Esophagus squamous epithelium (tissue), 5 donors: ENCODE data around the gene LIM2. TPM values are rescaled to one million over a fixed set of nuclear protein-coding genes. Genes with fewer than 3 reads are reported as not detected.

Source experiments
- DNase-seq: peaks from one replicate; lab custom pipeline; 2025; lab: John Stamatoyannopoulos, UW
- H3K27ac ChIP-seq, 4 donors: fragments of 200-600 bp; sonication (generic); one replicate each; pipeline ENCODE4 v1.5.1; 2016 to 2019; ENCODE audit warnings: mild to moderate bottlenecking in 1 of 4
- H3K27me3 ChIP-seq, 4 donors: fragments of 200-600 bp; sonication (generic); 1 replicate in 3 of 4; 2 replicates in 1 of 4; pipeline versions ENCODE4 v1.5.1 to v1.6.0; 2017 to 2021; ENCODE audit warnings: antibody characterized with exemption in 1 of 4
- H3K36me3 ChIP-seq, 3 donors: fragments of 200-600 bp; sonication (generic); one replicate each; pipeline ENCODE4 v1.5.1; 2016 to 2019
- H3K4me1 ChIP-seq, 3 donors: fragments of 200-600 bp; sonication (generic); one replicate each; pipeline ENCODE4 v1.5.1; 2017 to 2019
- H3K4me3 ChIP-seq, 4 donors: fragments of 200-600 bp; sonication (generic); 1 replicate in 3 of 4; 2 replicates in 1 of 4; pipeline ENCODE4 v1.5.1; 2016 to 2019; ENCODE audit warnings: mild to moderate bottlenecking in 2 of 4, moderate library complexity in 1 of 4
- H3K9me3 ChIP-seq, 3 donors: fragments of 200-600 bp; sonication (generic); one replicate each; pipeline ENCODE4 v1.5.1; 2016 to 2019
- CTCF ChIP-seq, 6 experiments: fragments of 450-650 bp in 4 of 6; fragments of 200-600 bp in 2 of 6; sonication (generic) in 2 of 6; IDR thresholded peaks; one replicate each; pipeline ENCODE4 v1.5.1; 2016 to 2019; ENCODE audit warnings: antibody characterized with exemption in 6 of 6, mild to moderate bottlenecking in 4 of 6, moderate library complexity in 4 of 6
- POLR2A ChIP-seq, 4 donors: fragments of 450-650 bp; IDR thresholded peaks; one replicate each; pipeline ENCODE4 v1.6.1; 2017; ENCODE audit warnings: antibody characterized with exemption in 4 of 4, mild to moderate bottlenecking in 4 of 4, moderate library complexity in 3 of 4
- WGBS, 2 donors: methylation state at CpG; one replicate each; pipeline ENCODE4 v1.1.5; 2018; 5-methylcytosine and 5-hydroxymethylcytosine counted together
- intact Hi-C: fragments of 100-400 bp; cut with DNase I; formaldehyde crosslinking; loops from one replicate; pipeline ENCODE4 v1.15.0; 2022
- total RNA-seq, 4 donors: library from RNA; depleted of rRNA; stranded (reverse); fragments of >200 nt; gene quantifications; one replicate each; pipeline ENCODE4 v1.1.0, GENCODE V29; 2016
- donor health status: DM: yes; HTN: yes; CAD: no.

LIM2 gene
- not detected for total RNA-seq

- TF ChIP-seq POLR2A (IDR thresholded peaks at IDR 0.05) (no peak), CTCF (IDR thresholded peaks at IDR 0.05) (no peak)
- WGBS, 2 donors: 55 to 89% methylated on average over 5 to 6 of the region's 15 CpGs
- H3K27ac ChIP-seq: no peak within 1 kb of the TSS
- DNase-seq: no peak
- H3K9me3 ChIP-seq: no peaks in the 10 kb centered on the region
- H3K4me3 ChIP-seq: no peak within 1 kb of the TSS
- intact Hi-C loops: no loop called here
- H3K27me3 ChIP-seq: no peaks in the 10 kb centered on the region
- no peaks in the 10 kb centered on the region for H3K36me3 ChIP-seq
- peaks cover 0 to 9% (median 0%) of the 10 kb centered on the region in 3 donors for H3K4me1 ChIP-seq
These were observed at the start of gene LIM2 for GRCh38 chr19:51387924-51388389. TSS of gene LIM2 (minus strand) at chr19:51387974. CDS start at chr19:51387443, 531 bp downstream.

- H3K27ac ChIP-seq: no peak overlapping the region
- peaks cover 0 to 40% (median 0%) of the 10 kb centered on the region in 4 donors for H3K27me3 ChIP-seq
- no peak for DNase-seq
- H3K9me3 ChIP-seq: no peaks in the 10 kb centered on the region
- intact Hi-C loops: loop anchor here (10.0 kb wide), 1 partner anchor 100 kb away; no protein-coding TSS in a partner anchor
- H3K36me3 ChIP-seq: no peaks in the 10 kb centered on the region
- WGBS, 2 donors: 60 to 64% methylated on average over 1 of the region's 1 CpG
- TF ChIP-seq POLR2A (IDR thresholded peaks at IDR 0.05) (no peak), CTCF (IDR thresholded peaks at IDR 0.05) (no peak)
- H3K4me3 ChIP-seq: no peak overlapping the region
- no peaks in the 10 kb centered on the region for H3K4me1 ChIP-seq
These were observed 46.7 kb upstream of the LIM2 start for GRCh38 chr19:51434456-51434855.

- H3K27me3 ChIP-seq: peaks cover 0 to 28% (median 0%) of the 10 kb centered on the region in 4 donors
- 43 to 55% methylated on average over 4 of the region's 4 CpGs for WGBS, 2 donors
- no peak overlapping the region for H3K27ac ChIP-seq
- no peaks in the 10 kb centered on the region for H3K4me1 ChIP-seq
- no peaks in the 10 kb centered on the region for H3K9me3 ChIP-seq
- H3K36me3 ChIP-seq: no peaks in the 10 kb centered on the region
- no peak for TF ChIP-seq POLR2A (IDR thresholded peaks at IDR 0.05)
- TF ChIP-seq CTCF (IDR thresholded peaks at IDR 0.05): no peak
- no peak for DNase-seq
- H3K4me3 ChIP-seq: no peak overlapping the region
- intact Hi-C loops: loop anchor here (10.0 kb wide), 1 partner anchor 98 kb away; no protein-coding TSS in a partner anchor
These were observed 45.3 kb upstream of the LIM2 start for GRCh38 chr19:51433043-51433442.

GRCh38 chr19:51431124-51431523, 43.4 kb upstream of the LIM2 start:
- intact Hi-C loops: loop anchor here (10.0 kb wide), 1 partner anchor 96 kb away; no protein-coding TSS in a partner anchor
- peak overlapping the region in 1 of 4 donors; percentile 39 for H3K27ac ChIP-seq
- H3K9me3 ChIP-seq: no peaks in the 10 kb centered on the region
- no peak overlapping the region for H3K4me3 ChIP-seq
- H3K27me3 ChIP-seq: peaks cover 0 to 16% (median 0%) of the 10 kb centered on the region in 4 donors
- WGBS, 2 donors: 47 to 52% methylated on average over 3 of the region's 3 CpGs
- TF ChIP-seq CTCF (IDR thresholded peaks at IDR 0.05) (no peak), POLR2A (IDR thresholded peaks at IDR 0.05) (no peak)
- no peaks in the 10 kb centered on the region for H3K36me3 ChIP-seq
- no peaks in the 10 kb centered on the region for H3K4me1 ChIP-seq
- no peak for DNase-seq

GRCh38 chr19:51430221-51430620, 42.4 kb upstream of the LIM2 start:
- Histone ChIP-seq H3K4me3 (no peak overlapping the region), H3K27ac (no peak overlapping the region), H3K9me3 (no peaks in the 10 kb centered on the region), H3K4me1 (no peaks in the 10 kb centered on the region), H3K36me3 (no peaks in the 10 kb centered on the region), H3K27me3 (peaks cover 0 to 14% (median 0%) of the 10 kb centered on the region in 4 donors)
- TF ChIP-seq CTCF (IDR thresholded peaks at IDR 0.05): no peak
- TF ChIP-seq POLR2A (IDR thresholded peaks at IDR 0.05): no peak
- 19 to 40% methylated on average over 3 of the region's 3 CpGs for WGBS, 2 donors
- intact Hi-C loops: loop anchor here (10.0 kb wide), 1 partner anchor 95 kb away; no protein-coding TSS in a partner anchor
- DNase-seq: no peak
